GM23338 (cell line): ENCODE results near the gene XYLT1.

Experiments
- CREB1 ChIP-seq: fragments of 250-450 bp; sonication (Bioruptor Pico); IDR thresholded peaks from 2 replicates; pipeline ENCODE4 v1.5.0; 2020; ENCODE audit warnings: low read depth, mild to moderate bottlenecking, moderate library complexity
- EZH2phosphoT487 ChIP-seq: fragments of 200-600 bp; sonication (generic); IDR thresholded peaks from one replicate; pipeline ENCODE4 v1.8.1; 2018; ENCODE audit warnings: antibody characterized with exemption; ENCODE audit not compliant: unreplicated experiment
- ZNF114 ChIP-seq: fragments of 250-450 bp; sonication (Bioruptor Pico); IDR thresholded peaks from 2 replicates; pipeline ENCODE4 v1.5.0; 2020; ENCODE audit warnings: mild to moderate bottlenecking, moderate library complexity
- TF ChIP-seq, protein P1 (sequence below), 2 experiments: fragments of 200-600 bp in 1 of 2; sonication (generic) in 1 of 2; conservative IDR thresholded peaks; 2 replicates each; pipeline versions ENCODE4 v1.5.1 to v1.6.1; 2016 to 2017; ENCODE audit warnings: antibody characterized with exemption in 2 of 2, low read depth in 2 of 2, mild to moderate bottlenecking in 2 of 2, moderate library complexity in 1 of 2
- TF ChIP-seq, protein P2 (sequence below): IDR thresholded peaks from one replicate; pipeline ENCODE4 v1.6.1; 2018; ENCODE audit warnings: antibody characterized with exemption; ENCODE audit not compliant: unreplicated experiment

GRCh38 chr16:17070882-17071592, 399.7 kb downstream of the XYLT1 start:
- TF ChIP-seq, protein P1, sequence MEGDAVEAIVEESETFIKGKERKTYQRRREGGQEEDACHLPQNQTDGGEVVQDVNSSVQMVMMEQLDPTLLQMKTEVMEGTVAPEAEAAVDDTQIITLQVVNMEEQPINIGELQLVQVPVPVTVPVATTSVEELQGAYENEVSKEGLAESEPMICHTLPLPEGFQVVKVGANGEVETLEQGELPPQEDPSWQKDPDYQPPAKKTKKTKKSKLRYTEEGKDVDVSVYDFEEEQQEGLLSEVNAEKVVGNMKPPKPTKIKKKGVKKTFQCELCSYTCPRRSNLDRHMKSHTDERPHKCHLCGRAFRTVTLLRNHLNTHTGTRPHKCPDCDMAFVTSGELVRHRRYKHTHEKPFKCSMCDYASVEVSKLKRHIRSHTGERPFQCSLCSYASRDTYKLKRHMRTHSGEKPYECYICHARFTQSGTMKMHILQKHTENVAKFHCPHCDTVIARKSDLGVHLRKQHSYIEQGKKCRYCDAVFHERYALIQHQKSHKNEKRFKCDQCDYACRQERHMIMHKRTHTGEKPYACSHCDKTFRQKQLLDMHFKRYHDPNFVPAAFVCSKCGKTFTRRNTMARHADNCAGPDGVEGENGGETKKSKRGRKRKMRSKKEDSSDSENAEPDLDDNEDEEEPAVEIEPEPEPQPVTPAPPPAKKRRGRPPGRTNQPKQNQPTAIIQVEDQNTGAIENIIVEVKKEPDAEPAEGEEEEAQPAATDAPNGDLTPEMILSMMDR (conservative IDR thresholded peaks at IDR 0.05; ENCODE audit: low read depth in 2 of 2), result 0 out of 4 replicates have a peak, but pooled peaks of 1 of the 2 experiments have one; percentile 16
- TF ChIP-seq CREB1 (CRISPR knock-in tag), result no peak
- TF ChIP-seq EZH2phosphoT487, result no peak
- no peak for TF ChIP-seq ZNF114 (CRISPR knock-in tag)
- TF ChIP-seq, protein P2, sequence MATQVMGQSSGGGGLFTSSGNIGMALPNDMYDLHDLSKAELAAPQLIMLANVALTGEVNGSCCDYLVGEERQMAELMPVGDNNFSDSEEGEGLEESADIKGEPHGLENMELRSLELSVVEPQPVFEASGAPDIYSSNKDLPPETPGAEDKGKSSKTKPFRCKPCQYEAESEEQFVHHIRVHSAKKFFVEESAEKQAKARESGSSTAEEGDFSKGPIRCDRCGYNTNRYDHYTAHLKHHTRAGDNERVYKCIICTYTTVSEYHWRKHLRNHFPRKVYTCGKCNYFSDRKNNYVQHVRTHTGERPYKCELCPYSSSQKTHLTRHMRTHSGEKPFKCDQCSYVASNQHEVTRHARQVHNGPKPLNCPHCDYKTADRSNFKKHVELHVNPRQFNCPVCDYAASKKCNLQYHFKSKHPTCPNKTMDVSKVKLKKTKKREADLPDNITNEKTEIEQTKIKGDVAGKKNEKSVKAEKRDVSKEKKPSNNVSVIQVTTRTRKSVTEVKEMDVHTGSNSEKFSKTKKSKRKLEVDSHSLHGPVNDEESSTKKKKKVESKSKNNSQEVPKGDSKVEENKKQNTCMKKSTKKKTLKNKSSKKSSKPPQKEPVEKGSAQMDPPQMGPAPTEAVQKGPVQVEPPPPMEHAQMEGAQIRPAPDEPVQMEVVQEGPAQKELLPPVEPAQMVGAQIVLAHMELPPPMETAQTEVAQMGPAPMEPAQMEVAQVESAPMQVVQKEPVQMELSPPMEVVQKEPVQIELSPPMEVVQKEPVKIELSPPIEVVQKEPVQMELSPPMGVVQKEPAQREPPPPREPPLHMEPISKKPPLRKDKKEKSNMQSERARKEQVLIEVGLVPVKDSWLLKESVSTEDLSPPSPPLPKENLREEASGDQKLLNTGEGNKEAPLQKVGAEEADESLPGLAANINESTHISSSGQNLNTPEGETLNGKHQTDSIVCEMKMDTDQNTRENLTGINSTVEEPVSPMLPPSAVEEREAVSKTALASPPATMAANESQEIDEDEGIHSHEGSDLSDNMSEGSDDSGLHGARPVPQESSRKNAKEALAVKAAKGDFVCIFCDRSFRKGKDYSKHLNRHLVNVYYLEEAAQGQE, result no peak
